Pulmonary artery endothelial cell (primary cell): ENCODE results near the gene STH. TPM values are rescaled to one million over a fixed set of nuclear protein-coding genes. Genes with fewer than 3 reads are reported as not detected.

Experiments used
- DNase-seq: peaks from one replicate; pipeline ENCODE4 v3.0.0-alpha.2; 2011; ENCODE audit warnings: low read depth, low spot score
- total RNA-seq: library from RNA; depleted of rRNA; stranded (reverse); fragments of >200 nt; gene quantifications from 2 replicates; pipeline ENCODE4 v1.2.3, GENCODE V29; 2014

STH gene
- total RNA-seq, 1 donor from 2014 or later, result not detected

DNA sequence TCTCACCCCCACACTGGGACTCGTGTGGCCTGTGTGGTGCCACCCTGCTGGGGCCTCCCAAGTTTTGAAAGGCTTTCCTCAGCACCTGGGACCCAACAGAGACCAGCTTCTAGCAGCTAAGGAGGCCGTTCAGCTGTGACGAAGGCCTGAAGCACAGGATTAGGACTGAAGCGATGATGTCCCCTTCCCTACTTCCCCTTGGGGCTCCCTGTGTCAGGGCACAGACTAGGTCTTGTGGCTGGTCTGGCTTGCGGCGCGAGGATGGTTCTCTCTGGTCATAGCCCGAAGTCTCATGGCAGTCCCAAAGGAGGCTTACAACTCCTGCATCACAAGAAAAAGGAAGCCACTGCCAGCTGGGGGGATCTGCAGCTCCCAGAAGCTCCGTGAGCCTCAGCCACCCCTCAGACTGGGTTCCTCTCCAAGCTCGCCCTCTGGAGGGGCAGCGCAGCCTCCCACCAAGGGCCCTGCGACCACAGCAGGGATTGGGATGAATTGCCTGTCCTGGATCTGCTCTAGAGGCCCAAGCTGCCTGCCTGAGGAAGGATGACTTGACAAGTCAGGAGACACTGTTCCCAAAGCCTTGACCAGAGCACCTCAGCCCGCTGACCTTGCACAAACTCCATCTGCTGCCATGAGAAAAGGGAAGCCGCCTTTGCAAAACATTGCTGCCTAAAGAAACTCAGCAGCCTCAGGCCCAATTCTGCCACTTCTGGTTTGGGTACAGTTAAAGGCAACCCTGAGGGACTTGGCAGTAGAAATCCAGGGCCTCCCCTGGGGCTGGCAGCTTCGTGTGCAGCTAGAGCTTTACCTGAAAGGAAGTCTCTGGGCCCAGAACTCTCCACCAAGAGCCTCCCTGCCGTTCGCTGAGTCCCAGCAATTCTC, 27.4 kb downstream of the STH start:
- DNase-seq, result no peak

- no peak for DNase-seq
These were observed 28.3 kb downstream of the STH start for GRCh38 chr17:46027048-46027975.

DNA sequence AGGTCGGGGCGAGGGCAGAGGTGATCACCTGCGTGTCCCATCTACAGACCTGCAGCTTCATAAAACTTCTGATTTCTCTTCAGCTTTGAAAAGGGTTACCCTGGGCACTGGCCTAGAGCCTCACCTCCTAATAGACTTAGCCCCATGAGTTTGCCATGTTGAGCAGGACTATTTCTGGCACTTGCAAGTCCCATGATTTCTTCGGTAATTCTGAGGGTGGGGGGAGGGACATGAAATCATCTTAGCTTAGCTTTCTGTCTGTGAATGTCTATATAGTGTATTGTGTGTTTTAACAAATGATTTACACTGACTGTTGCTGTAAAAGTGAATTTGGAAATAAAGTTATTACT, 28.9 kb downstream of the STH start:
- DNase-seq, result no peak

DNA sequence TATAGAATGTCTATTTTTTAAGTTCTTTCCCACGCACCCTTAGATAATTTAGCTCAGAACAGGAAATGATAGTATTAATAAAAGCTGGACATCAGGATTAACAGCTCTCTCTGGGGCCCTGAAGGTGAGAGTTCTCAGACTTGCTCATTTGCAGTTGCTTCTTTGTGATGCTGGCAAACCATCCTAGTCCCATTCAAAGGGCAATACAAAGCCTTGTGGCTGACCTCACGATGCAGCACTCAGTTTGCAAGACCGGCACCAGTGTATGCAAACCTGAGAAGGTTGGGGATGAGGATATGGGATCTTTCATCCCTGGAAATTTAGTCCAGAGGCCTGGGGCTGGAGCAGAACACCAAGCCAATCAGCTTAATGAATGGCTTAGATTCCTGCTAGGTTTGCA, 29.3 kb downstream of the STH start:
- DNase-seq, result no peak

DNA sequence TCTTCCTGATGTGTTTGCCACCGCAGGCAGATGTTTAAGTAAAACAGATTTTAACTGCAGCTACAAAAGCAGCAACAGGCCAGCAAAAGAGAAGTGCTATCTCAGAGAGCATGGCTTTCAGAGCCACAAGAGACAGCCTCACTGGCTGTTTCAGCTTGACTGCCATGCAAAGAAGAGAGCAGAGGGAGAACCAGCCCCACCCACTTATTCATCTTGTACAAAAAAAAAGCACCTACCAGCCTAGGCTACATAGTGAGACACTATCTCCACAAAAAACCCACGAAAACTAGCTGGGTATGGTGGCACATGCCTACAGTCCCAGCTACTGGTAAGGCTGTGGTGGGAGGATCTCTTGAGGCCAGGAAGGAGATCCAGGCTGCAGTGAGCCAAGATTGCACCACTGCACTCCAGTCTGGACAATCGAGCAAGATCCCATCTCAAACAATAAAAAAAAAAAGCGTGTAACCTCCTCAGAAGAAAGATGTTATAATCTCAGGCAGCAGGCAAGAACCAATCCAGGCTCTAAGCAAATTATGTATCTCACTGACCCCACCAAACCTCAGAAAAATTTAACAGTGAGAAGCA, 30.0 kb downstream of the STH start:
- no peak for DNase-seq

GRCh38 chr17:46029627-46030026, 30.6 kb downstream of the STH start:
- no peak for DNase-seq

DNA sequence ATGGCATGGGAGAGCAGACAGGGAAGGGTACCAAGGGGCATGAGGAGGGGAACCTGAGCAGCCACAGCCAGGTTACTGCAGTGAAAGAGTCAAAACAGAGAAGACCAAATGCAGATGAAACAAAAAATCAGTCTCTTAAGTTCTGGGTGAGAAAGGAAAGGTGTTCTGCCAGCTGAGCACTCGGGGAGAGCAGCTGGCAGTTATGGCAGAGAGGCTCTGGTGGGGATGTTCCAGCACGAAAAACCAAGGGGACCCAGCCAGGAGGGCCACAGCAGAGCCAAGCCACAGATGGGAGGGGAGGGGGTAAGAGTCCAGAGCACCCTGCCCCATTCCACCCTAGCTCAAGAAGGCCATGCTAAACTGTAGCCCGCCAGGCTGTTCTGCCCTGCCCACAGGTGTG, 31.7 kb downstream of the STH start:
- no peak for DNase-seq

GRCh38 chr17:46031440-46031839, 32.4 kb downstream of the STH start:
- no peak for DNase-seq

- DNase-seq, result no peak
These were observed 32.9 kb downstream of the STH start for GRCh38 chr17:46031920-46032319.

DNA sequence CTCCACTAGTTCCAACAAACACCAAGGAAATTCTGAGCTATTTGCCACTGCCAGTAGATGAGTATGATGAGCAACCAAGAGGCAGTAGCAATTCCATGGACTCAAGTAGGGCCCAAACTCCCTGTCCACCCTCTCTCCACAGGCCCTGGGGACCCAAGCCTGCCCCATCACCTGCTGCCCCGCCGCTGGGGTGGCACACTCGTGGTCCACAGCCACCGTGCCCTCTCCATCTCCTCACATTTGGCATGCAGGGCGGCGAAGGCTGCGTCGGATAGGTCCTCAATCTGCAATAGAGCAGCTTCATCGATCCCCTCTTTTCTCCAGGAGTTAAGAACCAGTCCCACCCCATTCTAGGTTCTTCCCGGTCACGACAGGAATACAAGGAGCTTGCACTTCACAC, 33.9 kb downstream of the STH start:
- no peak for DNase-seq

DNA sequence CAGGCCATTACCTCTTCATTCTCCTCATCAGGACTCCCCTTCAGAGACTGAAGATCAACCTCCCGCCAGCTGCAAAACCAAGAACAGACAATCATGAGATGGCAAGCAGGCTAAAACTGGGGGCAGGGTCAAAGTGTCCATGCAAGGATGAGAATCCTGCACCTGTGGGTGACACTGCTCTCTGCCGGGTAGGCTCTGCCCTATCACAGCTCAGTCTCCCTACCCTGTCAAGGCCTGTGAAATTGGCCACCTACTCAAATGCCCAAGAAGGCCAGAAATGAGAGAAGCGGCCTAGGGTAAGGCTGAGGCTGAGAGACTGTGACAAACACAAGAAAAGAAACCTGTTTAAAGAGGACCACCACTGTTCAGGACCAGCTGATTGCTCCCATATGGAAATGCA, 34.3 kb downstream of the STH start:
- DNase-seq, result no peak

GRCh38 chr17:46035112-46035818, 36.2 kb downstream of the STH start:
- DNase-seq, result no peak

DNA sequence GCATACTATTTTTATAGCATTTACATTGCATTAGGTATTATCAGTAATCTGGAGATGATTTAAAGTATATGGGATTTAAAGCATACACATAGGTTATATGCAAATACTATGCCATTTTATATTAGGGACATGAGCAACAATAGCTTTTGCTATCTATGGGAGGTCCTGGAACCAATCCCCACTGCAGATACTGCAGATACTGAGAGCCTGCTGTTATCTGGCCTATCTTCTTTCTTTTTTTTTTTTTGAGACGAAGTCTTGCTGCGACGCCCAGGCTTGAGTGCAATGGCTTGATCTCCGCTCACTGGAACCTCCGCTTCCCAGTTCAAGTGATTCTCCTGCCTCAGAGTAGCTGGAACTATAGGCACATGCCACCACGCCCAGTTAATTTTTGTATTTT, 37.4 kb downstream of the STH start:
- DNase-seq, result no peak

GRCh38 chr17:46037722-46038255, 38.7 kb downstream of the STH start:
- no peak for DNase-seq

DNA sequence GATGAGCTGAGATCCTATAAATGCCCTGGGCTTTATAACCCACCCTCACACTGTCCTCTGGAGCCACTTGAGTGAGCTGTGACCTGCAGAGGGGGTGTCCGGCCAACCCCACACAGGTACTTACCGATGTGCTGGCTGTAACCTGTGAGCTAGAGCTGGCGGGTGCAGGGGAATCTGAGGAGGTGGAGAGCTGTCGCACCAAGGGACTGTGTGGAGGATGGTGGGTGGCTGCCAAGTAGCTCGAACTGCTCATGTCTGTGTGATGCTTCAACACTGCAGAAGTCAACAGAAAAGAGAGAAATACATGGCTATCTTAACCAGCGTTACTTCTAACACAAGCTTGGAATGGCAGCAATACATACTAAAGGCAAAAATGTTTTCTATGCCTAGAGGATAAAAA, 39.4 kb downstream of the STH start:
- DNase-seq, result no peak

DNA sequence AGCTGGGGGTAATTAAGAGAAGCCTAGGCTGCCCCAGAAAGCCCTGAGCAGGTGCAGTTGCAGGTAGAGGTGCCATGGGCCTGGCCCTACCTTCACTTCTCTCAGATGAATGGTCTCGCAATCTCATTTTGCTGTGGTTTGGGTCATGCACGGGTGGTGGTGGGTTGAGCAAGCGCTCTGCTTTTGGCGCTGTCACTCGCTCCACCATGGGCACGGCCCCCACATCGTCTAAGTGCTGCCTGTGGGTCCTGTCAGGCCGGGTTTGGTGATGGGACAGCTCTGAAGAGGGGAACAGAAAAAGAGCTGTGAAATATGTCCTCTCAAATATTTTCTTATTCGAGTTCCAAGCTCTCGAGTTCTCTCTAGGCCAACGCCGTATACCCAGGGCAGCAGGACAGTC, 39.9 kb downstream of the STH start:
- no peak for DNase-seq

DNA sequence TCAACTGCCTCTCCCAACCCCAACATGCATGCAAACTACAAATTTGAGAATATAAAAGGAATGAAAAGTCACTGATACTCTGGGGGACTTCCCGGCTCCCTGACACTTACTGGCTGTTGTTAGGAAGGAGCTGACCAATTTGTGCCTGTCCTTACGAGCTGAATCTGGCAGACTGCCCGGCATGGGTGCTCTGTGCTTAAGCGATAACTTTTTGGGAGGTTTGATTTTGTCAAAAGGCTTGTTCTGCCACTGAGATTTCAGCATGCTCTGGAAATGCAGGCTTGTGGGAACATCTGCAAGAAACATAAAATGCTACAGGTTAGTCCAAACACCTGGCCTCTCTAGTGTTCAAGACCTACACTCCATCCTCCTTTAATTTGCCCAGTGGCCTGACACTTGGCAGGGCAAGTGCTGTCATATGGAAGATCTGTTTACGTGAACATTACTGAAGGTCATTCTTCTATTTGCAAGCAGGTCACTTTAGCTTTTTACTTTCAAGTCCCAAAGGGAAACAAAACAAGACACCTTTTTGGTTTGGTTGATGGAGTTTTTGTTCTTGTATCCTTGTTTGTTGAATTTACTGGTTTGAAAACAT, 40.6 kb downstream of the STH start:
- no peak for DNase-seq

GRCh38 chr17:46042246-46042645, 43.2 kb downstream of the STH start:
- DNase-seq, result no peak

GRCh38 chr17:46042925-46043324, 43.9 kb downstream of the STH start:
- DNase-seq, result no peak

DNA sequence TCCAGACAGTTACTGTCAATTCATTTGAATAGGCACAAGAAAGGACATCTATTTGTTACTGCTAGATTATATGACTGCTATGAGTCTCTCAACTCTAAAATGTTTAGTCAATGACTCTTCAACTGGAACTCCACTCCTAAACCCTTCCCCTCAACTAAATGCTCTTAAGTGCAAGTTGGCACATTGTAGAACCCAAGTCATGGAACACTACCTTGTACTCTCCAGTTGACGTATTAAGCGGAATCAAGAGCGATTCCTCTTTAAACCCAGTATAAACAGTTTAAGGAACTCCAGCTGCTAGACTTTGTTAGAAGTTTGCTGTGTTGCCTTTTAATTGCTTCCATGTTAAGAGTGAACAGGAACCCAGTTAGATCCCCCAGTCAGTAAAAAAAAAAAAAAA, 44.6 kb downstream of the STH start:
- no peak for DNase-seq
